GM12873 (cell line): Measurements from ENCODE around the gene CAMK2N1.

Source experiments
- CTCF ChIP-seq: IDR thresholded peaks from 2 replicates; pipeline ENCODE4 v1.5.1; 2012; ENCODE audit warnings: low read depth, mild to moderate bottlenecking, moderate library complexity, low read length, control low read depth; ENCODE audit not compliant: insufficient read depth; ENCODE audit errors: missing control alignments

Gene CAMK2N1

GRCh38 chr1:20484519-20485462 lies 1.2 kb downstream of the CAMK2N1 start:
- no peak for TF ChIP-seq CTCF

- TF ChIP-seq CTCF = no peak
Observed at GRCh38 chr1:20483833-20484518, 2.0 kb downstream of the CAMK2N1 start.

GRCh38 chr1:20483098-20483832 lies 2.7 kb downstream of the CAMK2N1 start:
- TF ChIP-seq CTCF = no peak

- no peak for TF ChIP-seq CTCF
Observed at GRCh38 chr1:20481643-20482498, 4.1 kb downstream of the CAMK2N1 start.

- no peak for TF ChIP-seq CTCF
Observed at GRCh38 chr1:20480951-20481617, 4.9 kb downstream of the CAMK2N1 start.

- TF ChIP-seq CTCF = no peak
Observed at GRCh38 chr1:20480243-20480944, 5.6 kb downstream of the CAMK2N1 start.
